Cardiac muscle cell (in vitro differentiated cells and primary cell): ENCODE measurements around the gene IFNL4. TPM values are rescaled to one million over a fixed set of nuclear protein-coding genes. Genes with fewer than 3 reads are reported as not detected.

ENCODE experiments used
- DNase-seq, 2 donors: peaks; one replicate each; pipeline versions ENCODE4 v3.0.0 to v3.0.0-alpha.2; 2010 to 2017; ENCODE audit warnings: low read depth in 1 of 2, low spot score in 1 of 2
- H3K27ac ChIP-seq: fragments of 200-600 bp; sonication (generic); 2 replicates; pipeline ENCODE4 v1.5.1; 2016
- H3K27me3 ChIP-seq: fragments of 200-600 bp; sonication (generic); 2 replicates; pipeline ENCODE4 v1.6.0; 2016; ENCODE audit warnings: control low read depth
- H3K36me3 ChIP-seq: fragments of 200-600 bp; sonication (generic); 2 replicates; pipeline ENCODE4 v1.5.1; 2016; ENCODE audit warnings: control low read depth
- H3K4me1 ChIP-seq: fragments of 200-600 bp; sonication (generic); 2 replicates; pipeline ENCODE4 v1.8.1; 2017; ENCODE audit warnings: low read depth, mild to moderate bottlenecking, mixed run types
- H3K4me3 ChIP-seq: fragments of 200-600 bp; sonication (generic); 2 replicates; pipeline ENCODE4 v1.5.1; 2016; ENCODE audit warnings: mild to moderate bottlenecking
- H3K9me3 ChIP-seq: fragments of 200-600 bp; sonication (generic); 2 replicates; pipeline ENCODE4 v1.5.1; 2017; ENCODE audit warnings: low read depth, mild to moderate bottlenecking, control low read depth
- CTCF ChIP-seq: IDR thresholded peaks from 2 replicates; pipeline ENCODE4 v1.5.1; 2012; ENCODE audit warnings: low read depth, mild to moderate bottlenecking, low read length
- polyA plus RNA-seq: library from polyadenylated mRNA; unstranded; fragments of >200 nt; fragmentation: Nextera tagmentation; extraction: Ambion mirVana; gene quantifications from 2 replicates; pipeline ENCODE4 v1.2.1, GENCODE V29; 2016
- total RNA-seq: library from RNA; depleted of rRNA; stranded (reverse); fragments of >200 nt; gene quantifications from 2 replicates; pipeline ENCODE4 v1.2.3, GENCODE V29; 2016

Gene IFNL4
- total and polyA plus RNA-seq, 2 experiments from 2014 or later: not detected

- no peak for TF ChIP-seq CTCF
- H3K27ac ChIP-seq: no peak overlapping the region
- H3K36me3 ChIP-seq: no peaks in the 10 kb centered on the region
- no peak overlapping the region for H3K4me3 ChIP-seq
- no peaks in the 10 kb centered on the region for H3K4me1 ChIP-seq
- peak in 1 of 2 donors; percentile 13 for DNase-seq
- no peaks in the 10 kb centered on the region for H3K27me3 ChIP-seq
- H3K9me3 ChIP-seq: no peaks in the 10 kb centered on the region
Observed at GRCh38 chr19:39211731-39212374, 36.8 kb downstream of the IFNL4 start.

- DNase-seq: no peak
- TF ChIP-seq CTCF: no peak
- Histone ChIP-seq H3K9me3 (no peaks in the 10 kb centered on the region), H3K27me3 (no peaks in the 10 kb centered on the region), H3K27ac (no peak overlapping the region), H3K4me1 (no peaks in the 10 kb centered on the region), H3K36me3 (no peaks in the 10 kb centered on the region), H3K4me3 (no peak overlapping the region)
Observed at GRCh38 chr19:39209196-39209595, 39.5 kb downstream of the IFNL4 start.

- DNase-seq: no peak
- Histone ChIP-seq H3K4me3 (no peak overlapping the region), H3K27me3 (no peaks in the 10 kb centered on the region), H3K9me3 (no peaks in the 10 kb centered on the region), H3K27ac (no peak overlapping the region), H3K36me3 (no peaks in the 10 kb centered on the region), H3K4me1 (no peaks in the 10 kb centered on the region)
- TF ChIP-seq CTCF: no peak
Observed at GRCh38 chr19:39208175-39208795, 40.4 kb downstream of the IFNL4 start.

- no peak overlapping the region for H3K4me3 ChIP-seq
- H3K4me1 ChIP-seq: no peaks in the 10 kb centered on the region
- no peaks in the 10 kb centered on the region for H3K36me3 ChIP-seq
- TF ChIP-seq CTCF: no peak
- no peak for DNase-seq
- H3K27ac ChIP-seq: no peak overlapping the region
- H3K9me3 ChIP-seq: no peaks in the 10 kb centered on the region
- no peaks in the 10 kb centered on the region for H3K27me3 ChIP-seq
Observed at GRCh38 chr19:39207293-39207836, 41.3 kb downstream of the IFNL4 start.

GRCh38 chr19:39206122-39206521 lies 42.5 kb downstream of the IFNL4 start:
- Histone ChIP-seq H3K4me3 (no peak overlapping the region), H3K27me3 (no peaks in the 10 kb centered on the region), H3K9me3 (no peaks in the 10 kb centered on the region), H3K36me3 (no peaks in the 10 kb centered on the region), H3K27ac (no peak overlapping the region), H3K4me1 (no peaks in the 10 kb centered on the region)
- DNase-seq: no peak
- no peak for TF ChIP-seq CTCF
